ENCODE measurements around the gene PRDM16.

- TF ChIP-seq CTCF (tag by site-specific recombination; IDR thresholded peaks at IDR 0.05) (no peak), ZFP41 (tag by site-specific recombination; IDR thresholded peaks at IDR 0.05; ENCODE audit: borderline replicate concordance) (no peak), KLF9 (tag by site-specific recombination; IDR thresholded peaks at IDR 0.05; ENCODE audit: low read depth) (no peak), ZFP69B (tag by site-specific recombination; IDR thresholded peaks at IDR 0.05) (no peak), ZNF155 (tag by site-specific recombination; IDR thresholded peaks at IDR 0.05) (no peak), ZBTB21 (tag by site-specific recombination; IDR thresholded peaks at IDR 0.05) (no peak), ZEB2 (tag by site-specific recombination; IDR thresholded peaks at IDR 0.05) (no peak), ZNF549 (tag by site-specific recombination; IDR thresholded peaks at IDR 0.05) (no peak), ZNF266 (tag by site-specific recombination; IDR thresholded peaks at IDR 0.05; ENCODE audit: low read depth) (no peak)
Observed at GRCh38 chr1:3249231-3249630, 180.2 kb downstream of the PRDM16 start.
